OCI-LY1 (cell line): ENCODE measurements around the gene PCDHA2.

ENCODE experiments used
- CTCF ChIP-seq: fragments of 200-600 bp; sonication (generic), shearing (Covaris generic); IDR thresholded peaks from 2 replicates; pipeline ENCODE4 v1.5.1; 2017; ENCODE audit warnings: mild to moderate bottlenecking, antibody characterized with exemption, low read length, moderate library complexity, mixed read lengths
- EZH2 ChIP-seq: fragments of 200-600 bp; sonication (generic), shearing (Covaris generic); IDR thresholded peaks from 2 replicates; pipeline ENCODE4 v1.8.0; 2017; ENCODE audit warnings: borderline replicate concordance, mixed run types, mild to moderate bottlenecking, antibody characterized with exemption, low read length, moderate library complexity, mixed read lengths

GRCh38 chr5:140785905-140786686 lies 8.6 kb upstream of the PCDHA2 start, which contains the start of gene PCDHA1:
- peak; percentile 25; the same call in 1 of the 2 replicates for TF ChIP-seq CTCF
- no peak for TF ChIP-seq EZH2
